Stimulated activated CD4-positive, alpha-beta T cell treated with anti-CD3 and anti-CD28 coated beads, TNF-alpha, amount 100 ng/mL, for 24 hours (primary cell): ENCODE results near the gene PPP1R1B.

Source experiments
- DNase-seq, 3 experiments: peaks; one replicate each; pipeline ENCODE4 v3.0.0-alpha.2; 2020; ENCODE audit warnings: low read depth in 3 of 3

The PPP1R1B gene

GRCh38 chr17:39615434-39615833, 11.3 kb upstream of the PPP1R1B start:
- DNase-seq, result no peak

GRCh38 chr17:39617100-39617445, 9.7 kb upstream of the PPP1R1B start:
- no peak for DNase-seq

GRCh38 chr17:39617446-39618245, 9.1 kb upstream of the PPP1R1B start:
- peak in 2 of 3 experiments; percentile 28 to 54 for DNase-seq

GRCh38 chr17:39618246-39618913, 8.4 kb upstream of the PPP1R1B start:
- DNase-seq, result no peak

- DNase-seq, result no peak
These were observed 7.6 kb upstream of the PPP1R1B start for GRCh38 chr17:39618956-39619785.

GRCh38 chr17:39619786-39620101, 7.0 kb upstream of the PPP1R1B start:
- DNase-seq, result no peak

GRCh38 chr17:39621523-39622379, 5.0 kb upstream of the PPP1R1B start:
- DNase-seq, result peak; percentile 79 to 85 (median 84)

GRCh38 chr17:39622380-39623006, 4.3 kb upstream of the PPP1R1B start:
- DNase-seq, result peak in 1 of 3 experiments; percentile 37

- DNase-seq, result peak; percentile 76 to 89 (median 81)
These were observed 3.3 kb upstream of the PPP1R1B start for GRCh38 chr17:39623356-39623950.

- no peak for DNase-seq
These were observed 2.4 kb upstream of the PPP1R1B start for GRCh38 chr17:39624313-39624712.

- DNase-seq, result no peak
These were observed 1.5 kb upstream of the PPP1R1B start for GRCh38 chr17:39625198-39625785.

- no peak for DNase-seq
These were observed 427 bp downstream of the PPP1R1B start for GRCh38 chr17:39627047-39627711.

GRCh38 chr17:39627712-39628516, 1.2 kb downstream of the PPP1R1B start:
- DNase-seq, result no peak

GRCh38 chr17:39628655-39629493, 2.1 kb downstream of the PPP1R1B start:
- no peak for DNase-seq

- no peak for DNase-seq
These were observed 2.7 kb downstream of the PPP1R1B start for GRCh38 chr17:39629494-39629880.

GRCh38 chr17:39629898-39630297, 3.1 kb downstream of the PPP1R1B start:
- DNase-seq, result no peak

- no peak for DNase-seq
These were observed 4.7 kb downstream of the PPP1R1B start for GRCh38 chr17:39631403-39631802.
